HepG2 (cell line): ENCODE data around the gene SERPINF2. TPM values are rescaled to one million over a fixed set of nuclear protein-coding genes. Genes with fewer than 3 reads are reported as not detected.

Experiments used
- ATAC-seq: fragments of 200-7000 bp; cut with Tn5 transposase; 3 replicates; pipeline ENCODE4 v1.9.1; 2020; ENCODE audit warnings: mild to moderate bottlenecking, moderate library complexity
- BruUV-seq: library from RNA; stranded (reverse); fragments of 400-500 nt; replicated peaks from 2 replicates; lab custom pipeline; 2021; lab: Mats Ljungman, UMichigan
- CTCF ChIA-PET: fragments of 300-600 bp; formaldehyde crosslinking; extraction: SDS; loops from one replicate; lab custom pipeline; 2021; ENCODE audit warnings: low total read pairs, inconsistent platforms, low intra/inter-chr PET ratio; lab: Yijun Ruan, JAX
- POLR2A ChIA-PET: fragments of 350-600 bp; sonication (Branson Sonifier 250); formaldehyde crosslinking; loops from one replicate; lab custom pipeline; 2020; ENCODE audit warnings: antibody characterized with exemption, inconsistent platforms; lab: Yijun Ruan, JAX
- DNase-seq: peaks from one replicate; pipeline ENCODE4 v3.0.0-alpha.2; 2015; ENCODE audit warnings: low spot score
- FAIRE-seq: peaks from 3 replicates; lab custom pipeline; 2011; peaks lifted over from hg19 to GRCh38; lab: Jason Lieb, UNC
- H2AFZ ChIP-seq: one replicate; pipeline ENCODE4 v1.6.1; 2011; ENCODE audit warnings: low read length, inconsistent platforms
- H3K27ac ChIP-seq: fragments of 300-600 bp; 3 replicates; pipeline ENCODE4 v1.8.0; 2011; ENCODE audit warnings: mixed run types, mild to moderate bottlenecking, mixed read lengths, low read length, inconsistent platforms; ENCODE audit not compliant: insufficient read depth; ENCODE audit errors: extremely low read length
- H3K27me3 ChIP-seq, 2 experiments: fragments of 200-600 bp in 1 of 2; 2 replicates in 1 of 2; 3 replicates in 1 of 2; pipeline versions ENCODE4 v1.6.0 to v1.8.0; 2011; ENCODE audit warnings: low read length in 2 of 2, mild to moderate bottlenecking in 2 of 2, moderate library complexity in 2 of 2, inconsistent platforms in 1 of 2; ENCODE audit not compliant: insufficient read depth in 2 of 2, control insufficient read depth in 1 of 2
- H3K36me3 ChIP-seq, 2 experiments: fragments of 200-600 bp in 1 of 2; replicated peaks in 1 of 2; 2 replicates in 1 of 2; 3 replicates in 1 of 2; pipeline versions ENCODE4 v1.5.1 to v1.8.0; 2011; ENCODE audit warnings: low read length in 2 of 2, inconsistent platforms in 1 of 2; ENCODE audit not compliant: insufficient read depth in 2 of 2, control insufficient read depth in 1 of 2
- H3K4me1 ChIP-seq: 2 replicates; pipeline ENCODE4 v1.5.1; 2012; ENCODE audit warnings: low read length, inconsistent platforms; ENCODE audit not compliant: insufficient read depth
- H3K4me2 ChIP-seq: 2 replicates; pipeline ENCODE4 v1.6.0; 2011; ENCODE audit warnings: low read depth, low read length, inconsistent platforms
- H3K4me3 ChIP-seq, 3 experiments: fragments of 200-600 bp in 1 of 3; sonication (generic), shearing (Covaris generic) in 1 of 3; replicated peaks in 1 of 3; 2 replicates each; pipeline ENCODE4 v1.5.1; 2011 to 2016; ENCODE audit warnings: low read length in 3 of 3, inconsistent platforms in 2 of 3, low read depth in 2 of 3, mild to moderate bottlenecking in 2 of 3, control low read depth in 1 of 3, mixed read lengths in 1 of 3; ENCODE audit not compliant: insufficient read depth in 1 of 3
- H3K79me2 ChIP-seq: one replicate; pipeline ENCODE4 v1.6.1; 2011; ENCODE audit warnings: low read length, inconsistent platforms; ENCODE audit not compliant: insufficient read depth
- H3K9ac ChIP-seq: 2 replicates; pipeline ENCODE4 v1.6.0; 2011; ENCODE audit warnings: mild to moderate bottlenecking, low read depth, low read length, inconsistent platforms; ENCODE audit not compliant: insufficient read depth
- H3K9me3 ChIP-seq: 2 replicates; pipeline ENCODE4 v1.5.1; 2012; ENCODE audit warnings: mild to moderate bottlenecking, low read length
- H4K20me1 ChIP-seq: 2 replicates; pipeline ENCODE4 v1.6.0; 2011; ENCODE audit warnings: inconsistent platforms, mild to moderate bottlenecking, low read length, moderate library complexity; ENCODE audit not compliant: insufficient read depth
- HNRNPH1 ChIP-seq: fragments of 200-400 bp; formaldehyde crosslinking; optimal IDR thresholded peaks from 2 replicates; pipeline ENCODE3; 2017; ENCODE audit warnings: mild to moderate bottlenecking, low read depth, low read length
- MLXIP ChIP-seq: sonication (generic); formaldehyde crosslinking; IDR thresholded peaks from 2 replicates; pipeline ENCODE4 v1.9.0; 2021; ENCODE audit warnings: missing genetic modification reagents, borderline replicate concordance
- MTA1 ChIP-seq: sonication (generic); formaldehyde crosslinking; IDR thresholded peaks from 2 replicates; pipeline ENCODE4 v1.4.0; 2020; ENCODE audit warnings: missing genetic modification reagents, mild to moderate bottlenecking, borderline replicate concordance
- ZBTB10 ChIP-seq: sonication (generic); formaldehyde crosslinking; IDR thresholded peaks from 2 replicates; pipeline ENCODE4 v1.4.0; 2020; ENCODE audit warnings: missing genetic modification reagents, borderline replicate concordance
- ZNF121 ChIP-seq: sonication (generic); formaldehyde crosslinking; IDR thresholded peaks from 2 replicates; pipeline ENCODE4 v1.5.0; 2020; ENCODE audit warnings: mild to moderate bottlenecking, missing genetic modification reagents
- ZNF34 ChIP-seq: sonication (generic); formaldehyde crosslinking; IDR thresholded peaks from 2 replicates; pipeline ENCODE4 v1.4.0; 2020; ENCODE audit warnings: mild to moderate bottlenecking, missing genetic modification reagents, borderline replicate concordance
- WGBS: methylation state at CpG from one replicate; pipeline ENCODE4 v1.1.6; 2017; ENCODE audit warnings: low lambda C conversion rate; 5-methylcytosine and 5-hydroxymethylcytosine counted together
- in situ Hi-C: cut with HindIII; loops from 2 replicates; pipeline ENCODE4 v1.10.0; 2017; ENCODE audit warnings: low pct_unique_long_range_greater_than_20kb; ENCODE audit not compliant: extremely low pct_ligation_motif_present
- intact Hi-C: fragments of 100-400 bp; cut with micrococcal nuclease; formaldehyde crosslinking; loops from one replicate; pipeline ENCODE4 v1.10.0; 2022; ENCODE audit not compliant: unreplicated experiment
- polyA plus RNA-seq, 8 experiments: library from polyadenylated mRNA; depleted of rRNA in 3 of 8; stranded (reverse) in 7 of 8; unstranded in 1 of 8; fragments of >200 nt; fragmentation: Illumina TruSeq in 4 of 8; extraction: Trizol in 4 of 8; gene quantifications; 2 replicates each; pipeline versions ENCODE4 v1.2.1 to v1.2.3, GENCODE V29; 2011 to 2016; ENCODE audit warnings: low read depth in 4 of 8, missing spikeins in 1 of 8, mixed read lengths in 1 of 8; ENCODE audit not compliant: insufficient read depth in 1 of 8
- total RNA-seq, 5 experiments: library from RNA; depleted of rRNA; stranded (reverse); fragments of >200 nt; fragmentation: Illumina TruSeq; extraction: Trizol; gene quantifications; 2 replicates each; pipeline ENCODE4 v1.2.3, GENCODE V29; 2016; ENCODE audit warnings: low read depth in 1 of 5

SERPINF2 gene
- total and polyA plus RNA-seq, 2 of the 13 experiments (the other 11 are each of a cell fraction or from before 2014, with no cell fraction given): 309 to 548 TPM

DNA sequence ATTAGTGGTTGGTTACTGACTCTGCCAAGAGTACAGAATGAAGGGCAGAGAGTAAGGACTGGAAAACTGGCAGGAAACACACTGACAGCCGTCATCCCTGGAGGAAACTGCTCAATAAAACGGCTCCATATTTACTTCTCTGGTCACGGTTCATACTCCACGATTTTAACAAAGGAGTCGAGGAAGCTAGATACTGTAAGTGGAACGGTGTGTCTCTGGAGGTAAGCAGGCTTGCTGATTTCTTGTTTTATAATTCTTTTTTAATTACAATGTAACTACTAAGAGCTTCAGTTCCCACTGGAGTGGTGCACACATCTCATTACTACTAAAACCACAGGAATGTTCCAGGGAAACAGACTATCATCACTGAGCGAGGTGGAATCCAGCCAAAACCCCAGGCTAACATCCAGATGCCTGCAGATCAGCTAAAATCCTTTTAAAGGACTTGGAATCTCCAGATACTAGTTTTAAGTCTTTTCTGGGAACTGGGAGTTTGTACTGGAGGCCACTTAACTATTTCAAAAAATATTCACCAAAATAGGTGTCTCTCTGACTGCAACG lies 37.0 kb downstream of the SERPINF2 start (continued):
- TF ChIP-seq MLXIP (CRISPR knock-in tag) (no peak), ZBTB10 (CRISPR knock-in tag) (no peak), MTA1 (no peak)

- H3K79me2 ChIP-seq: no peaks in the 10 kb centered on the region
- no peak overlapping the region for H3K4me2 ChIP-seq
- H4K20me1 ChIP-seq: no peaks in the 10 kb centered on the region
- no peak overlapping the region for H3K27ac ChIP-seq
- intact Hi-C loops (no loop called here), in situ Hi-C loops (no loop called here)
- no peaks in the 10 kb centered on the region for H3K9me3 ChIP-seq
- no peak overlapping the region for H3K4me3 ChIP-seq
- FAIRE-seq (no peak), ATAC-seq (no peak)
- no peak overlapping the region for H3K9ac ChIP-seq
- WGBS: 94% methylated on average over 6 of the region's 6 CpGs
- no peak overlapping the region for H2AFZ ChIP-seq
- 0 out of 2 replicates have a peak, but pooled peaks have one; percentile 31 for TF ChIP-seq ZNF121 (CRISPR knock-in tag)
- TF ChIP-seq HNRNPH1: no peak
- no peak for TF ChIP-seq ZNF34 (CRISPR knock-in tag)
- TF ChIP-seq, all 625 proteins: peak for 1
- CTCF ChIA-PET: no interaction called here
- POLR2A ChIA-PET: interaction anchor here (1.1 to 3.8 kb wide), 4 partner anchors 9 to 68 kb away, joined by 3 to 49 read pairs (median 9); partner anchors contain the start of gene SERPINF1
- no peak for DNase-seq
- Histone ChIP-seq H3K4me1 (peaks cover 7% of the 10 kb centered on the region), H3K27me3 (no peaks in the 10 kb centered on the region), H3K36me3 (peaks cover 23 to 54% of the 10 kb centered on the region in 2 experiments)
- BruUV-seq: no TSS peak
Measured at GRCh38 chr17:1782171-1782567, 39.5 kb downstream of the SERPINF2 start.
